Stimulated activated CD8-positive, alpha-beta memory T cell treated with anti-CD3 and anti-CD28 coated beads, Interleukin-15, amount 100 ng/mL, for 4 hours (primary cell): Measurements from ENCODE around the gene SDK2.

Source experiments
- DNase-seq, 2 donors: peaks; one replicate each; pipeline ENCODE4 v3.0.0-alpha.2; 2020; ENCODE audit warnings: low read depth in 2 of 2

The SDK2 gene

DNA sequence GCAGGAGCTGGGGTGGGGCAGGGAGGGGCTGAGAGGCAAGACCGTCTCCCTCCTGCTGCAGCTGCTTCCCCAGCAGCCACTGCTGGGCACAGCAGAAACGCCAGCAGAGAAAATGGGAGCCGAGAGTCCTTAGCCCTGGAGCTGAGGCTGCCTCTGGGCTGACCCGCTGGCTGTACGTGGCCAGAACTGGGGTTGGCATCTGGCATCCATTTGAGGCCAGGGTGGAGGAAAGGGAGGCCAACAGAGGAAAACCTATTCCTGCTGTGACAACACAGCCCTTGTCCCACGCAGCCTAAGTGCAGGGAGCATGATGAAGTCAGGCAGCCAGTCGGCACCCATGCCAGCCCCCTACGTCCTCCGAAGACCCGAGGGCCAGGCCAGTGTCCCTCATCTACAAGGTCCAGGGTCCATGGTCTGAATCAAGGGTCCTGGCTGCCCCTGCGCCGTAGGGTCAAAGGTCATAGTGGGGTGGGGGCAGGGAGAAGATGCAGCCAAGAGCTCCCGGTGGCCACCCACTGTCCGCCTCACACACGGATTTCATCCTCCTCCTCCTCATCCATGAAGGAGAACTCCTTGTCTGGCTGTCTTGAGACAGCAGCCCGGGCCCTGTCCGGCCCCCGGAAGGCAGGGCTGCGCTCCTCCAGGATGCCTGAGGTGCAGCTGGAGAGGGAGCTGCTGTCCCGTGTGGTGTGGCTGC lies 359.2 kb downstream of the SDK2 start:
- DNase-seq: no peak
